ENCODE data around the gene MMADHC.
"Not testable (repeated sequence)": the region's sequence is repeated elsewhere in the genome, so short reads cannot be mapped to it uniquely, and the experiment has no call there.

Gene MMADHC

GRCh38 chr2:149595056-149595963 lies 7.7 kb upstream of the MMADHC start:
- DNase-seq (no peak), ATAC-seq (no peak)

- DNase-seq (no peak), ATAC-seq (no peak)
Measured at GRCh38 chr2:149594411-149594810, 6.8 kb upstream of the MMADHC start.

GRCh38 chr2:149587950-149588487 lies 444 bp upstream of the MMADHC start:
- ATAC-seq (peak; percentile 9), DNase-seq (no peak)

GRCh38 chr2:149586898-149587219 lies 716 bp downstream of the MMADHC start:
- DNase-seq (no peak), ATAC-seq (no peak)

GRCh38 chr2:149586063-149586462 lies 1.5 kb downstream of the MMADHC start:
- ATAC-seq, result no peak
- DNase-seq, result no peak

GRCh38 chr2:149585166-149585885 lies 2.2 kb downstream of the MMADHC start:
- ATAC-seq (no peak), DNase-seq (no peak)

GRCh38 chr2:149579972-149580882 lies 7.3 kb downstream of the MMADHC start:
- DNase-seq (no peak), ATAC-seq (no peak)

GRCh38 chr2:149577269-149577668 lies 10.3 kb downstream of the MMADHC start:
- ATAC-seq, result no peak
- DNase-seq, result no peak

GRCh38 chr2:149575752-149576151 lies 11.8 kb downstream of the MMADHC start:
- no peak for DNase-seq

GRCh38 chr2:149575277-149575676 lies 12.3 kb downstream of the MMADHC start:
- ATAC-seq, result no peak
- DNase-seq, result no peak

More at GRCh38 chr2:149575752-149576151, 11.8 kb downstream of the MMADHC start:
- no peak for ATAC-seq

GRCh38 chr2:149573760-149574159 lies 13.8 kb downstream of the MMADHC start:
- ATAC-seq (no peak), DNase-seq (no peak)

GRCh38 chr2:149572102-149572953 lies 15.2 kb downstream of the MMADHC start:
- ATAC-seq (no peak), DNase-seq (no peak)

- no peak for DNase-seq
- no peak for ATAC-seq
Measured at GRCh38 chr2:149568138-149568537, 19.4 kb downstream of the MMADHC start.

GRCh38 chr2:149566652-149567051 lies 20.9 kb downstream of the MMADHC start:
- no peak for DNase-seq
- ATAC-seq, result no peak

GRCh38 chr2:149565625-149566024 lies 21.9 kb downstream of the MMADHC start:
- not testable (repeated sequence) for DNase-seq, ATAC-seq

GRCh38 chr2:149564983-149565382 lies 22.6 kb downstream of the MMADHC start:
- DNase-seq, result no peak

GRCh38 chr2:149564097-149564496 lies 23.5 kb downstream of the MMADHC start:
- ATAC-seq (no peak), DNase-seq (no peak)

More at GRCh38 chr2:149564983-149565382, 22.6 kb downstream of the MMADHC start:
- ATAC-seq, result no peak

- DNase-seq (no peak), ATAC-seq (no peak)
Measured at GRCh38 chr2:149562324-149562723, 25.3 kb downstream of the MMADHC start.

GRCh38 chr2:149561309-149561926 lies 26.2 kb downstream of the MMADHC start:
- ATAC-seq (no peak), DNase-seq (peak; percentile 5)

- ATAC-seq (no peak), DNase-seq (no peak)
Measured at GRCh38 chr2:149559341-149560068, 28.1 kb downstream of the MMADHC start.

All from stimulated activated naive CD8-positive, alpha-beta T cell treated with anti-CD3 and anti-CD28 coated beads, Interleukin-15, Interleukin-2, amounts not matched to agents 100 U/mL and 50 U/mL, for 24 hours (primary cell).